H1 (cell line): Measurements from ENCODE around the gene PLA2G4F. TPM values are rescaled to one million over a fixed set of nuclear protein-coding genes. Genes with fewer than 3 reads are reported as not detected.

Experiments
- CTCF ChIA-PET: fragments of 300-600 bp; sonication (Branson Sonifier 250); formaldehyde crosslinking; loops from one replicate; lab custom pipeline; 2021; ENCODE audit not compliant: partially characterized antibody; lab: Charles Lee
- POLR2A ChIA-PET: fragments of 300-600 bp; sonication (Branson Sonifier 250); formaldehyde crosslinking; loops from one replicate; lab custom pipeline; 2021; ENCODE audit warnings: inconsistent platforms; ENCODE audit not compliant: partially characterized antibody; lab: Charles Lee
- DNase-seq, 2 experiments: peaks; one replicate each; pipeline versions ENCODE4 v3.0.0 to v3.0.0-alpha.2; 2010 to 2022; ENCODE audit warnings: low spot score in 2 of 2, low read depth in 1 of 2, mixed read lengths in 1 of 2
- FAIRE-seq: peaks from 2 replicates; lab custom pipeline; 2011; peaks lifted over from hg19 to GRCh38; lab: Jason Lieb, UNC
- H2AFZ ChIP-seq: 2 replicates; pipeline ENCODE4 v1.8.1; 2012; ENCODE audit warnings: low read length, inconsistent platforms
- H2AK5ac ChIP-seq: 2 replicates; pipeline ENCODE4 v1.6.1; 2013; ENCODE audit warnings: low read depth, low read length
- H2BK120ac ChIP-seq: replicated peaks from 2 replicates; pipeline ENCODE3; 2013; ENCODE audit warnings: low read depth, low read length, inconsistent platforms
- H2BK12ac ChIP-seq: 2 replicates; pipeline ENCODE4 v1.6.1; 2013; ENCODE audit warnings: low read depth, low read length
- H2BK15ac ChIP-seq: 2 replicates; pipeline ENCODE4 v1.6.1; 2013; ENCODE audit warnings: low read length
- H2BK20ac ChIP-seq: 2 replicates; pipeline ENCODE4 v1.6.1; 2013; ENCODE audit warnings: low read length
- H2BK5ac ChIP-seq: 2 replicates; pipeline ENCODE4 v1.6.1; 2013; ENCODE audit warnings: low read depth, low read length
- H3K14ac ChIP-seq: 2 replicates; pipeline ENCODE4 v1.6.1; 2013; ENCODE audit warnings: inconsistent platforms; ENCODE audit not compliant: insufficient read length
- H3K18ac ChIP-seq: 2 replicates; pipeline ENCODE4 v1.6.1; 2013; ENCODE audit warnings: low read length; ENCODE audit errors: extremely low read depth
- H3K23ac ChIP-seq: 2 replicates; pipeline ENCODE4 v1.6.1; 2013; ENCODE audit warnings: inconsistent platforms; ENCODE audit not compliant: insufficient read length
- H3K23me2 ChIP-seq: 2 replicates; pipeline ENCODE4 v1.6.1; 2013; ENCODE audit warnings: low read depth, low read length
- H3K27ac ChIP-seq: 2 replicates; pipeline ENCODE4 v1.6.1; 2011; ENCODE audit warnings: low read depth, low read length, inconsistent platforms
- H3K27me3 ChIP-seq, 4 experiments: replicated peaks in 1 of 4; 1 replicate in 1 of 4; 2 replicates in 3 of 4; pipeline versions ENCODE4 v1.6.1 to v1.8.1; 2011 to 2013; ENCODE audit warnings: low read length in 3 of 4, mild to moderate bottlenecking in 3 of 4, inconsistent platforms in 2 of 4, mixed read lengths in 2 of 4, moderate library complexity in 1 of 4; ENCODE audit not compliant: control insufficient read depth in 3 of 4, insufficient read depth in 3 of 4; ENCODE audit errors: extremely low read depth in 1 of 4
- H3K36me3 ChIP-seq, 4 experiments: 2 replicates each; pipeline versions ENCODE4 v1.6.1 to v1.8.1; 2011 to 2013; ENCODE audit warnings: mild to moderate bottlenecking in 4 of 4, low read length in 3 of 4, moderate library complexity in 2 of 4, control low read depth in 1 of 4, inconsistent platforms in 1 of 4; ENCODE audit not compliant: insufficient read depth in 4 of 4, control insufficient read depth in 2 of 4
- H3K4ac ChIP-seq: replicated peaks from 2 replicates; pipeline ENCODE3; 2013; ENCODE audit warnings: low read length, low read depth, mixed read lengths, inconsistent platforms; ENCODE audit not compliant: insufficient read length
- H3K4me1 ChIP-seq, 4 experiments: replicated peaks in 1 of 4; 1 replicate in 1 of 4; 2 replicates in 3 of 4; pipeline versions ENCODE4 v1.6.1 to v1.8.1; 2011 to 2013; ENCODE audit warnings: low read length in 3 of 4, inconsistent platforms in 2 of 4, mixed read lengths in 1 of 4; ENCODE audit not compliant: insufficient read depth in 4 of 4, control insufficient read depth in 3 of 4
- H3K4me2 ChIP-seq, 2 experiments: 2 replicates each; pipeline versions ENCODE4 v1.6.1 to v1.8.1; 2011 to 2013; ENCODE audit warnings: low read depth in 2 of 2, low read length in 2 of 2, control low read depth in 1 of 2, inconsistent platforms in 1 of 2, mild to moderate bottlenecking in 1 of 2; ENCODE audit not compliant: insufficient read depth in 1 of 2
- H3K4me3 ChIP-seq, 4 experiments: fragments of 200-600, 300-600 bp in 1 of 4; sonication (generic), shearing (Covaris generic), sonication (Bioruptor Twin) in 1 of 4; 2 replicates each; pipeline versions ENCODE4 v1.5.1 to v1.8.1; 2011 to 2016; ENCODE audit warnings: low read length in 4 of 4, low read depth in 3 of 4, control low read depth in 2 of 4, inconsistent platforms in 2 of 4, mild to moderate bottlenecking in 2 of 4, mixed read lengths in 1 of 4, moderate library complexity in 1 of 4; ENCODE audit not compliant: insufficient read depth in 2 of 4; ENCODE audit errors: extremely low read depth in 1 of 4
- H3K56ac ChIP-seq: replicated peaks from 2 replicates; pipeline ENCODE3; 2013; ENCODE audit warnings: low read depth, mild to moderate bottlenecking, mixed read lengths, low read length, inconsistent platforms; ENCODE audit not compliant: insufficient read length
- H3K79me1 ChIP-seq: 2 replicates; pipeline ENCODE4 v1.6.1; 2013; ENCODE audit warnings: low read depth, low read length, control low read depth
- H3K79me2 ChIP-seq, 2 experiments: 2 replicates each; pipeline versions ENCODE4 v1.6.1 to v1.8.1; 2012 to 2013; ENCODE audit warnings: low read length in 2 of 2, mild to moderate bottlenecking in 2 of 2, inconsistent platforms in 1 of 2; ENCODE audit not compliant: insufficient read depth in 2 of 2, control insufficient read depth in 1 of 2
- H3K9ac ChIP-seq, 4 experiments: replicated peaks in 1 of 4; 1 replicate in 1 of 4; 2 replicates in 3 of 4; pipeline versions ENCODE4 v1.6.1 to v1.8.1; 2011 to 2013; ENCODE audit warnings: low read depth in 3 of 4, low read length in 3 of 4, control low read depth in 2 of 4, mild to moderate bottlenecking in 2 of 4, moderate library complexity in 2 of 4, inconsistent platforms in 1 of 4; ENCODE audit errors: extremely low read depth in 1 of 4
- H3K9me3 ChIP-seq, 2 experiments: 2 replicates each; pipeline versions ENCODE4 v1.6.1 to v1.8.1; 2012 to 2013; ENCODE audit warnings: mild to moderate bottlenecking in 2 of 2, moderate library complexity in 2 of 2, control low read depth in 1 of 2, inconsistent platforms in 1 of 2, low read depth in 1 of 2, low read length in 1 of 2, mixed read lengths in 1 of 2; ENCODE audit not compliant: insufficient read depth in 2 of 2
- H4K20me1 ChIP-seq, 2 experiments: replicated peaks in 1 of 2; 2 replicates each; pipeline versions ENCODE3 to v1.8.1; 2011 to 2013; ENCODE audit warnings: inconsistent platforms in 2 of 2, low read length in 2 of 2, mild to moderate bottlenecking in 1 of 2; ENCODE audit not compliant: insufficient read depth in 2 of 2, control insufficient read depth in 1 of 2
- H4K5ac ChIP-seq: 2 replicates; pipeline ENCODE4 v1.6.1; 2013; ENCODE audit warnings: low read length, low read depth, mixed read lengths, inconsistent platforms; ENCODE audit not compliant: insufficient read length
- H4K8ac ChIP-seq: 2 replicates; pipeline ENCODE4 v1.8.0; 2013; ENCODE audit warnings: mild to moderate bottlenecking, moderate library complexity, low read length, inconsistent platforms; ENCODE audit not compliant: insufficient read depth; ENCODE audit errors: extremely low read depth
- H4K91ac ChIP-seq: replicated peaks from 2 replicates; pipeline ENCODE3; 2013; ENCODE audit warnings: low read length, mixed read lengths, inconsistent platforms; ENCODE audit not compliant: insufficient read length
- HDAC2 ChIP-seq, 2 experiments: fragments of 300-600 bp in 1 of 2; sonication (generic) in 1 of 2; IDR thresholded peaks; 2 replicates each; pipeline ENCODE4 v1.6.1; 2011 to 2012; ENCODE audit warnings: low read depth in 2 of 2, low read length in 2 of 2, mild to moderate bottlenecking in 2 of 2, moderate library complexity in 2 of 2, borderline replicate concordance in 1 of 2, inconsistent platforms in 1 of 2
- NANOG ChIP-seq: IDR thresholded peaks from 2 replicates; pipeline ENCODE4 v1.6.1; 2011; ENCODE audit warnings: low read length, low read depth, mild to moderate bottlenecking, inconsistent platforms; ENCODE audit not compliant: insufficient read depth, poor library complexity, severe bottlenecking
- RAD21 ChIP-seq, 2 experiments: IDR thresholded peaks in 1 of 2; conservative IDR thresholded peaks in 1 of 2; 2 replicates each; pipeline ENCODE4 v1.6.1; 2011; ENCODE audit warnings: low read depth in 2 of 2, low read length in 2 of 2, improper control_type of control experiment in 1 of 2, inconsistent platforms in 1 of 2, mild to moderate bottlenecking in 1 of 2, moderate library complexity in 1 of 2
- SIX5 ChIP-seq: IDR thresholded peaks from 2 replicates; pipeline ENCODE4 v1.6.1; 2011; ENCODE audit warnings: mild to moderate bottlenecking, low read depth, low read length
- SP1 ChIP-seq: IDR thresholded peaks from 2 replicates; pipeline ENCODE4 v1.6.1; 2011; ENCODE audit warnings: low read depth, low read length
- SUZ12 ChIP-seq: fragments of 200-600 bp; sonication (generic); IDR thresholded peaks from 2 replicates; pipeline ENCODE4 v1.6.1; 2012; ENCODE audit warnings: mild to moderate bottlenecking, inconsistent platforms, low read length, moderate library complexity, mixed read lengths
- TCF12 ChIP-seq: IDR thresholded peaks from 2 replicates; pipeline ENCODE4 v1.6.1; 2011; ENCODE audit warnings: low read depth, mild to moderate bottlenecking, low read length
- TEAD4 ChIP-seq: IDR thresholded peaks from 2 replicates; pipeline ENCODE4 v1.6.1; 2012; ENCODE audit warnings: low read depth, low read length, inconsistent platforms, mixed read lengths
- WGBS, 2 experiments: shearing (Covaris generic) in 1 of 2; methylation state at CpG; one replicate each; pipeline versions ENCODE4 v1.1.6 to v1.1.7; 2013 to 2015; ENCODE audit warnings: low lambda C conversion rate in 2 of 2, mixed read lengths in 2 of 2, inconsistent platforms in 1 of 2, low coverage in 1 of 2, missing lambda C conversion rate in 1 of 2; ENCODE audit not compliant: insufficient replicate concordance in 2 of 2, insufficient coverage in 1 of 2, insufficient read length in 1 of 2; ENCODE audit errors: extremely low coverage in 1 of 2, missing lambda C conversion rate in 1 of 2; 5-methylcytosine and 5-hydroxymethylcytosine counted together
- polyA plus RNA-seq, 7 experiments: library from polyadenylated mRNA; depleted of rRNA in 3 of 7; stranded (reverse) in 5 of 7; unstranded in 2 of 7; fragments of >200 nt in 5 of 7; fragments of 200-250 nt in 2 of 7; gene quantifications; 1 replicate in 5 of 7; 2 replicates in 1 of 7; 4 replicates in 1 of 7; pipeline versions ENCODE4 v1.2.1 to v1.2.3, GENCODE V29; 2011 to 2013; ENCODE audit warnings: missing spikeins in 2 of 7, mixed read lengths in 2 of 7
- total RNA-seq: library from RNA; stranded (reverse); fragmentation: NEBNext Ultra II Directional; extraction: Animal tissue kit (Norgen Biotek cat#: 25700); gene quantifications from 2 replicates; pipeline ENCODE4 v1.2.1, GENCODE V29; 2021
- TF ChIP-seq, protein P1 (sequence below): IDR thresholded peaks from 2 replicates; pipeline ENCODE4 v1.6.1; 2012; ENCODE audit warnings: inconsistent platforms
- TF ChIP-seq, protein P2 (sequence below): IDR thresholded peaks from 2 replicates; pipeline ENCODE4 v1.6.1; 2011; ENCODE audit warnings: low read length, improper control_type of control experiment
- TF ChIP-seq, protein P3 (sequence below): IDR thresholded peaks from 2 replicates; pipeline ENCODE4 v1.6.1; 2012; ENCODE audit warnings: inconsistent platforms

The PLA2G4F gene
- total and polyA plus RNA-seq, 2 of the 8 experiments (the other 6 are each of a cell fraction or from before 2014, with no cell fraction given): not detected

DNA sequence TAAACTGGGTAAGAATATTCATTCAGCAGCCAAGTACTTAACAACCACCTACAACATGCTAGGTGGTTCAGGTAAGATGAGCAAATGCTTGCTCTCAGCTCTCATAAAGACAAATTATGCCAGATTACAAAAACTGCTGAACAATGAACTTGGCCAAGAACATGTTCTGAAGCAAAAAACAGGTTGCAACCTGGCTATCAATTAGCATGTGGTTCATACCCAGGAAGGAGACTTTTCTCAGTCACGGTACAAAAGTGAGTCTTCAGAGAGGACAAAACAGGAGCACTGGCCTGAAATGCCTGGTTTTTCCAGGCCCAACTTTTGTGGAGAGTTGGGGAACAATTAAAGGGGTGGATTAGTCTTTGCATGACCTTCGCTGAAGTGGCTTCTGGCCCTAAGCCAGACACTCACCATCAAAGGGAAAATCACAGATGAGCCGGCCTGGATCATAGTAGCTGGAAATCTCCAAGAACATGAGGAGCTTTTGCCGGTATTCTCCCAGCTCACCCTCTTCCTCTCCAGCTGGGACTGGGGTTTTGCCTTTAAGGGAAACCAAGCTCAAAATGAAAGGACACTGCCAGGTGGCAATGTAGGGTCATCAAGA is 7.6 kb upstream of the PLA2G4F start:
- no peaks in the 10 kb centered on the region for H3K23me2 ChIP-seq
- CTCF ChIA-PET: interaction anchor here (0.6 to 1.8 kb wide), 4 partner anchors 9 to 29 kb away, joined by 3 to 5 read pairs (median 4); no protein-coding TSS in a partner anchor
- H3K4me2 ChIP-seq: no peak overlapping the region
- H3K56ac ChIP-seq: no peak overlapping the region
- H2AFZ ChIP-seq: no peak overlapping the region
- H2BK20ac ChIP-seq: no peak overlapping the region
- H3K27ac ChIP-seq: no peak overlapping the region
- H3K4me3 ChIP-seq: no peak overlapping the region
- no peak overlapping the region for H3K4ac ChIP-seq
- no peak overlapping the region for H3K23ac ChIP-seq
- no peak overlapping the region for H2BK120ac ChIP-seq
- no peak for DNase-seq
- no peak overlapping the region for H4K91ac ChIP-seq
- H3K18ac ChIP-seq: no peak overlapping the region
- no peaks in the 10 kb centered on the region for H3K4me1 ChIP-seq
- no peak overlapping the region for H3K9ac ChIP-seq
- FAIRE-seq: no peak
- no peaks in the 10 kb centered on the region for H3K9me3 ChIP-seq
- no peak overlapping the region for H2BK12ac ChIP-seq
- H3K27me3 ChIP-seq: no peaks in the 10 kb centered on the region
- H3K14ac ChIP-seq: no peak overlapping the region
- WGBS, 2 experiments: 84% methylated on average over 4 of the region's 4 CpGs; no CpG with 5 or more reads in 1 of the 2 experiments
- peaks cover 0 to 3% of the 10 kb centered on the region in 2 experiments for H4K20me1 ChIP-seq
- no peaks in the 10 kb centered on the region for H3K79me1 ChIP-seq
- POLR2A ChIA-PET: no interaction called here
- H2BK5ac ChIP-seq: no peak overlapping the region
- H3K36me3 ChIP-seq: peaks cover 24 to 87% (median 52%) of the 10 kb centered on the region in 4 experiments
- H4K5ac ChIP-seq: no peak overlapping the region
- H2AK5ac ChIP-seq: no peak overlapping the region
- no peaks in the 10 kb centered on the region for H3K79me2 ChIP-seq
- no peak overlapping the region for H2BK15ac ChIP-seq
- no peak overlapping the region for H4K8ac ChIP-seq
- TF ChIP-seq RAD21 (IDR thresholded peaks at IDR 0.05 in 1 of 2, conservative IDR thresholded peaks at IDR 0.05 in 1 of 2; ENCODE audit: low read depth in 2 of 2, low read length in 2 of 2) (no peak), NANOG (no peak), HDAC2 (IDR thresholded peaks at IDR 0.05; ENCODE audit: borderline replicate concordance in 1 of 2, low read depth in 2 of 2, low read length in 2 of 2) (no peak), SIX5 (no peak), TEAD4 (no peak), SUZ12 (no peak), SP1 (no peak), TCF12 (no peak)
- TF ChIP-seq, protein P1, sequence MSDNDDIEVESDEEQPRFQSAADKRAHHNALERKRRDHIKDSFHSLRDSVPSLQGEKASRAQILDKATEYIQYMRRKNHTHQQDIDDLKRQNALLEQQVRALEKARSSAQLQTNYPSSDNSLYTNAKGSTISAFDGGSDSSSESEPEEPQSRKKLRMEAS: no peak
- TF ChIP-seq, protein P2, sequence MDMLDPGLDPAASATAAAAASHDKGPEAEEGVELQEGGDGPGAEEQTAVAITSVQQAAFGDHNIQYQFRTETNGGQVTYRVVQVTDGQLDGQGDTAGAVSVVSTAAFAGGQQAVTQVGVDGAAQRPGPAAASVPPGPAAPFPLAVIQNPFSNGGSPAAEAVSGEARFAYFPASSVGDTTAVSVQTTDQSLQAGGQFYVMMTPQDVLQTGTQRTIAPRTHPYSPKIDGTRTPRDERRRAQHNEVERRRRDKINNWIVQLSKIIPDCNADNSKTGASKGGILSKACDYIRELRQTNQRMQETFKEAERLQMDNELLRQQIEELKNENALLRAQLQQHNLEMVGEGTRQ: no peak
- TF ChIP-seq, protein P3, sequence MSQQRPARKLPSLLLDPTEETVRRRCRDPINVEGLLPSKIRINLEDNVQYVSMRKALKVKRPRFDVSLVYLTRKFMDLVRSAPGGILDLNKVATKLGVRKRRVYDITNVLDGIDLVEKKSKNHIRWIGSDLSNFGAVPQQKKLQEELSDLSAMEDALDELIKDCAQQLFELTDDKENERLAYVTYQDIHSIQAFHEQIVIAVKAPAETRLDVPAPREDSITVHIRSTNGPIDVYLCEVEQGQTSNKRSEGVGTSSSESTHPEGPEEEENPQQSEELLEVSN: no peak
